Hematopoietic multipotent progenitor cell treated with erythropoietin and hydrocortisone succinate and interleukin-3 and kit ligand, for 8 days (in vitro differentiated cells): Measurements from ENCODE around the gene ANGPTL3.

Source experiments
- DNase-seq: peaks from one replicate; pipeline ENCODE4 v3.0.0-alpha.2; 2015

The ANGPTL3 gene

DNA sequence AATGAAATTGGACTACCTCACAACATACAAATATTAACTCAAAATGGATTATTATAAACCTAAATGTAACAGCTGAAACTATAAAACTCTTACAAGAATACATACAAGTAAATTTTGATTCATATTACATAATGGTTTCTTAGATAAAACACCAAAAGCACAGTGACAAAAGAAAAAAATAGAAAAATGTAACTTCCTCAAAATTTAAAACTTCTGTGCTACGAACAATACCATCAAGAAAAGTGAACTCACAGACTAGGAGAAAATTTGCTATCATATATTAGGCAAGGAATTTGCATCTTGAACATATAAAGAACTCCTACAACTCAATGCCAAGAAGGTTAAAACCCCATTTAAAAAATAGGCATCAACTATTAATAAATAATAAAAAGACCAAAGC lies 31.2 kb downstream of the ANGPTL3 start:
- no peak for DNase-seq

DNA sequence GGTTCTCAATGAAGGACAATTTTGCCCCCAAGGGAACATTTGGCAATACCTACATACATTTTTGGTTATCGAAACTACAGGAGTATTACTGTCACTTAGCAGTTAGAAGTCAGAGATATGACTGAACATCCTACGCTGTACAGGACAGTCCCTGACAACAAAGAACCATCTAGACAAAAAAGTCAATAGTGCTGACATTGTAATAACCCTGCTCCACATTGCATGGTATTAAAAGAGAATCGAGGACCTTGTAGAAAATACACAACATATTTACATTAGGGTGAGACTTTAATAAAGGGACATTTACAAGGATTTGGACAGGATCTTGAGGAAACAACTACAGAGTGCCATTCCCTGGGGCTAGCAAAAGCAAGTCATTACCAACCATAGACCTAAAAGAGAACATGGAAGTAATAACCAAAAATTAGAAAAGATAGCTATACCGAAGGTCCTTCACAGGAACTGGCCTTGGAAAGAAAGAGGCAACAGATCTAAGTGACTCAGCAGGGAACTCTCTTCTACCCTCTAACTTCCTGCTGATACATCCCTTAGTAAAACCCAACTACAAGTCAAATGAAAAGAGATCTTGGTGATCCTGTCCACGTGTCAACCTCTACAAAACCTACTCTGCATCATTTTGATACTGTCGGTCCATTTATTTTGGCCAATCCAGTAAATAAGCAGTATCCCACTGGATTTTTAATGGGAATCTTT lies 40.2 kb downstream of the ANGPTL3 start:
- DNase-seq, result no peak

DNA sequence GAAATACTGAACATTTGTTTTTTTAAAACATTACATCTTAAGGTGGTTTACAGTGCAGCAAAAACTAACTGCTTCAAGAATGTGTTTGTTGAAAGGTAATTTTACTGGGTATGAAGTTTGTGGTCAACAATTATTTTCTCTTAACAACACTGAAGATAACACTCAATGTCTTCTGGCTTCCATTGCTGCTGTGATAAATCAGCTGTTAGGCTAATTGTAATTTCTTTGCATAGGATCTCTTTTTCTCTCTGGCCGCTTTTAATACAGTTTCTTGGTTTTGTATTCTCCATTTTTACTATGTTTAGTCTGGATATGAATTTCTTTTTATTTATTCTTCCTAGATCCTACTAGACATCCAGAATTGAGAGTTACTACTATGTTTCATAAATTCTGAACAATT lies 46.0 kb downstream of the ANGPTL3 start:
- DNase-seq, result no peak

DNA sequence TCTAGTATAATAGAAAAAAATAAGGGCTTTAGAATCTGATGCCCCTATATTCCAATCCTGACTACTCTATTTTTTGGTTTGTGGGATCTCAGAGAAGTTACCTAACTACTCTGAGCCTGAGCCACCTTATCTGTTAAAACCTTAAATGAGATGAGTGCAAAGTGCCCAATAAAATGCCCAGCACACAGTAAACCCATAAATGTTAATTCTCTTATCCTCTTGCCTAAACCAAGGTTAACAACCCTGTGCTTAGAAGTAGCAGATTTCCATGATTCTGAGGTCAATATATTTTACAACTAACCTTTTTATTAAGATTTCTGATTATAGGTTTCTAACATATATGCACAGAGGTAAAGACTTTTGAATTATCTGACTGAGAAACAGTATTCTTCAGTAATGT lies 55.1 kb downstream of the ANGPTL3 start:
- DNase-seq, result no peak

DNA sequence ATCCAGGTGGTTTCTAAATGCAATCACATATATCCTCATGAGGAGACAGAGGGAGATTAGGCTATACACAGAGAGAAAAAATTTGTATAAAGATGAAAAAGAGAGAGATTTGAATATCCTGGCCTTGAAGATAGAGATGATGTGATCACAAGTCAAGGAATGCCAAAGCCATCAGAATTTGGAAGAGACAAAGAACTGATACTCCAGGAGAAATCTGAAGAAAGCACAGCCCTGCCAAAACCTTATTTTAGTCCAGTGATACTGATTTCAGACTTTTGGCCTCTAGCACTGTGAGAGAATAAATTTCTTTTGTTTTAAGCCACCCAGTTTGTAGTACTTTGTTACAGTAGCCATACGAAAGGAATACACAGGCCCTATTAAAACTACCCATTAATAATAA lies 57.4 kb downstream of the ANGPTL3 start:
- DNase-seq, result no peak
